SK-N-SH (cell line): Measurements from ENCODE around the gene TADA3. TPM values are rescaled to one million over a fixed set of nuclear protein-coding genes. Genes with fewer than 3 reads are reported as not detected.

ENCODE experiments used
- CTCF ChIA-PET: fragments of 300-600, 350-600 bp; formaldehyde crosslinking; extraction: SDS; loops from one replicate; lab custom pipeline; 2021; lab: Yijun Ruan, JAX
- POLR2A ChIA-PET: fragments of 350-600 bp; sonication (Branson Sonifier 250); formaldehyde crosslinking; extraction: SDS; loops from one replicate; lab custom pipeline; 2020; ENCODE audit warnings: antibody characterized with exemption, inconsistent platforms; lab: Yijun Ruan, JAX
- DNase-seq: peaks from one replicate; pipeline ENCODE4 v3.0.0; 2012
- H2AFZ ChIP-seq: fragments of 200-600 bp; sonication (generic); 2 replicates; pipeline ENCODE4 v1.8.1; 2016; ENCODE audit warnings: antibody characterized with exemption, mild to moderate bottlenecking, low read depth
- H3F3A ChIP-seq: fragments of 200-600 bp; sonication (generic); replicated peaks from 2 replicates; pipeline ENCODE3; 2016; ENCODE audit warnings: antibody characterized with exemption, mild to moderate bottlenecking; ENCODE audit not compliant: insufficient read depth
- H3K27ac ChIP-seq, 2 experiments: fragments of 200-500 bp in 1 of 2; fragments of 200-600 bp in 1 of 2; sonication (Bioruptor generic) in 1 of 2; sonication (generic), shearing (Covaris generic) in 1 of 2; 2 replicates each; pipeline versions ENCODE4 v1.5.1 to v1.6.1; 2014 to 2016; ENCODE audit warnings: low read depth in 2 of 2, inconsistent platforms in 1 of 2, low read length in 1 of 2, mild to moderate bottlenecking in 1 of 2, mixed read lengths in 1 of 2
- H3K27me3 ChIP-seq: fragments of 200-600 bp; sonication (generic), shearing (Covaris generic); 2 replicates; pipeline ENCODE4 v1.6.1; 2016; ENCODE audit warnings: mixed run types; ENCODE audit not compliant: insufficient read depth
- H3K36me3 ChIP-seq, 2 experiments: fragments of 200-500 bp in 1 of 2; fragments of 200-600 bp in 1 of 2; sonication (Bioruptor generic) in 1 of 2; sonication (generic) in 1 of 2; replicated peaks in 1 of 2; 2 replicates each; pipeline versions ENCODE3 to v1.5.1; 2014 to 2016; ENCODE audit warnings: low read length in 1 of 2, mild to moderate bottlenecking in 1 of 2; ENCODE audit not compliant: insufficient read depth in 2 of 2, control insufficient read depth in 1 of 2
- H3K4me1 ChIP-seq, 2 experiments: fragments of 200-500 bp in 1 of 2; fragments of 200-600 bp in 1 of 2; sonication (Bioruptor generic) in 1 of 2; sonication (generic), shearing (Covaris generic) in 1 of 2; 2 replicates each; pipeline versions ENCODE4 v1.5.1 to v1.6.1; 2014 to 2016; ENCODE audit warnings: low read depth in 1 of 2, low read length in 1 of 2, mixed run types in 1 of 2; ENCODE audit not compliant: insufficient read depth in 2 of 2, control insufficient read depth in 1 of 2
- H3K4me2 ChIP-seq: fragments of 200-600 bp; sonication (generic), shearing (Covaris generic); 2 replicates; pipeline ENCODE4 v1.6.1; 2017; ENCODE audit warnings: mixed run types
- H3K4me3 ChIP-seq, 2 experiments: fragments of 200-500 bp in 1 of 2; fragments of 200-600 bp in 1 of 2; sonication (Bioruptor generic) in 1 of 2; sonication (generic), shearing (Covaris generic) in 1 of 2; 2 replicates each; pipeline versions ENCODE4 v1.5.1 to v1.8.1; 2014 to 2016; ENCODE audit warnings: low read depth in 2 of 2, inconsistent platforms in 1 of 2, low read length in 1 of 2, mild to moderate bottlenecking in 1 of 2, mixed read lengths in 1 of 2, moderate library complexity in 1 of 2
- H3K79me2 ChIP-seq: fragments of 200-600 bp; sonication (generic); 2 replicates; pipeline ENCODE4 v1.8.1; 2017; ENCODE audit warnings: mild to moderate bottlenecking; ENCODE audit not compliant: insufficient read depth
- H3K9ac ChIP-seq: fragments of 200-600 bp; sonication (generic); 2 replicates; pipeline ENCODE4 v1.6.1; 2017; ENCODE audit warnings: mixed run types
- H3K9me2 ChIP-seq: fragments of 200-600 bp; sonication (generic); 2 replicates; pipeline ENCODE4 v1.6.1; 2017; ENCODE audit warnings: mixed run types
- H3K9me3 ChIP-seq: fragments of 200-600 bp; sonication (generic); 2 replicates; pipeline ENCODE4 v1.6.1; 2017; ENCODE audit warnings: mixed run types, mild to moderate bottlenecking, moderate library complexity
- H4K20me1 ChIP-seq: fragments of 200-600 bp; sonication (generic); 2 replicates; pipeline ENCODE4 v1.6.1; 2017; ENCODE audit warnings: mild to moderate bottlenecking, mixed run types; ENCODE audit not compliant: insufficient read depth
- CHD2 ChIP-seq: fragments of 150-350 bp; IDR thresholded peaks from 2 replicates; pipeline ENCODE4 v1.6.1; 2018; ENCODE audit warnings: low read length; ENCODE audit not compliant: partially characterized antibody
- EP300 ChIP-seq, 2 experiments: IDR thresholded peaks; 2 replicates each; pipeline versions ENCODE4 v1.4.0 to v1.6.1; 2012; ENCODE audit warnings: borderline replicate concordance in 1 of 2, low read depth in 1 of 2, low read length in 1 of 2
- EZH2phosphoT487 ChIP-seq: fragments of 200-600 bp; sonication (generic); IDR thresholded peaks from 2 replicates; pipeline ENCODE4 v1.6.1; 2017; ENCODE audit warnings: low read depth, mixed run types, mild to moderate bottlenecking, antibody characterized with exemption, moderate library complexity, borderline replicate concordance
- FOSL2 ChIP-seq: IDR thresholded peaks from 2 replicates; pipeline ENCODE4 v1.4.0; 2012; ENCODE audit warnings: low read depth, mild to moderate bottlenecking, moderate library complexity, borderline replicate concordance
- GATA2 ChIP-seq: sonication (generic); formaldehyde crosslinking; IDR thresholded peaks from 2 replicates; pipeline ENCODE4 v1.5.0; 2020; ENCODE audit warnings: mild to moderate bottlenecking, missing genetic modification reagents
- IRF3 ChIP-seq: fragments of 150-350 bp; IDR thresholded peaks from 2 replicates; pipeline ENCODE4 v1.6.1; 2016; ENCODE audit warnings: mild to moderate bottlenecking, low read depth, low read length
- JUND ChIP-seq: IDR thresholded peaks from 2 replicates; pipeline ENCODE4 v1.4.0; 2012
- MAX ChIP-seq: IDR thresholded peaks from 2 replicates; pipeline ENCODE4 v1.4.0; 2012; ENCODE audit warnings: low read depth
- MXI1 ChIP-seq: IDR thresholded peaks from 2 replicates; pipeline ENCODE4 v1.6.1; 2012; ENCODE audit warnings: mild to moderate bottlenecking, low read depth, low read length, improper control_type of control experiment
- NRF1 ChIP-seq: IDR thresholded peaks from 2 replicates; pipeline ENCODE4 v1.6.1; 2012; ENCODE audit warnings: low read depth, mild to moderate bottlenecking, low read length
- POLR2AphosphoS5 ChIP-seq: IDR thresholded peaks from 2 replicates; pipeline ENCODE4 v1.6.1; 2012; ENCODE audit warnings: low read depth, low read length
- RCOR1 ChIP-seq: fragments of 150-350 bp; IDR thresholded peaks from 2 replicates; pipeline ENCODE4 v1.6.1; 2017; ENCODE audit warnings: antibody characterized with exemption, low read length
- TCF12 ChIP-seq: IDR thresholded peaks from 2 replicates; pipeline ENCODE4 v1.4.0; 2012
- TEAD4 ChIP-seq: IDR thresholded peaks from 2 replicates; pipeline ENCODE4 v1.4.0; 2012; ENCODE audit warnings: mild to moderate bottlenecking, borderline replicate concordance; ENCODE audit not compliant: insufficient read depth
- USF1 ChIP-seq: IDR thresholded peaks from 2 replicates; pipeline ENCODE4 v1.4.0; 2012; ENCODE audit warnings: low read depth, borderline replicate concordance
- ZBTB33 ChIP-seq: IDR thresholded peaks from 2 replicates; pipeline ENCODE4 v1.4.0; 2012; ENCODE audit warnings: low read depth, borderline replicate concordance
- WGBS: methylation state at CpG from one replicate; pipeline ENCODE4 v1.1.6; 2017; ENCODE audit warnings: low lambda C conversion rate; 5-methylcytosine and 5-hydroxymethylcytosine counted together
- polyA plus RNA-seq, 3 experiments: library from polyadenylated mRNA; depleted of rRNA; stranded (reverse); fragments of >200 nt; gene quantifications; 2 replicates each; pipeline ENCODE4 v1.2.3, GENCODE V29; 2012

The TADA3 gene
- polyA plus RNA-seq, 1 of the 3 experiments (the other 2 are of a cell fraction), result 102 TPM

GRCh38 chr3:9786209-9786739 lies 6.0 kb downstream of the TADA3 start:
- no peak for TF ChIP-seq EP300 (IDR thresholded peaks at IDR 0.05; ENCODE audit: borderline replicate concordance in 1 of 2, low read depth in 1 of 2, low read length in 1 of 2)
- no peak for TF ChIP-seq POLR2AphosphoS5
- no peak for TF ChIP-seq MXI1
- TF ChIP-seq TEAD4, result no peak
- TF ChIP-seq CHD2, result no peak
- no peaks in the 10 kb centered on the region for H3K27me3 ChIP-seq
- DNase-seq, result no peak
- H2AFZ ChIP-seq, result no peak overlapping the region
- H3K9me2 ChIP-seq, result no peaks in the 10 kb centered on the region
- H4K20me1 ChIP-seq, result no peaks in the 10 kb centered on the region
- H3K36me3 ChIP-seq, result peaks cover 47 to 66% of the 10 kb centered on the region in 2 experiments
- POLR2A ChIA-PET, result no interaction called here
- no peak overlapping the region for H3K27ac ChIP-seq
- H3K4me1 ChIP-seq, result peaks cover 3 to 4% of the 10 kb centered on the region in 2 experiments; a peak in 1 of 4 replicates
- H3K79me2 ChIP-seq, result peaks cover 13% of the 10 kb centered on the region; the same call in 1 of the 2 replicates
- H3F3A ChIP-seq, result peaks cover 3% of the 10 kb centered on the region
- no peak overlapping the region for H3K4me3 ChIP-seq
- H3K9me3 ChIP-seq, result no peaks in the 10 kb centered on the region
- no peak overlapping the region for H3K9ac ChIP-seq
- WGBS, result 96% methylated on average over 7 of the region's 7 CpGs
- no peak overlapping the region for H3K4me2 ChIP-seq
- CTCF ChIA-PET, result interaction anchor here (1.0 kb wide), 2 partner anchors 16 to 38 kb away, joined by 3 read pairs; no protein-coding TSS in a partner anchor

- TF ChIP-seq USF1 (peak; percentile 44; the same call in 1 of the 2 replicates), FOSL2 (no peak), GATA2 (CRISPR knock-in tag) (peak; percentile 34; the same call in 1 of the 2 replicates), CHD2 (no peak)
- H2AFZ ChIP-seq, result no peak overlapping the region
- H3K4me2 ChIP-seq, result no peak overlapping the region
- ChIA-PET CTCF (interaction anchor here (0.9 to 1.0 kb wide), 2 partner anchors 15 to 55 kb away, joined by 3 read pairs; no protein-coding TSS in a partner anchor), POLR2A (no interaction called here)
- no peak overlapping the region for H3K4me3 ChIP-seq
- WGBS, result 80% methylated on average over 7 of the region's 7 CpGs
- no peak overlapping the region for H3K9ac ChIP-seq
- no peaks in the 10 kb centered on the region for H4K20me1 ChIP-seq
- no peaks in the 10 kb centered on the region for H3K27me3 ChIP-seq
- H3K36me3 ChIP-seq, result peaks cover 47 to 64% of the 10 kb centered on the region in 2 experiments
- peaks cover 6% of the 10 kb centered on the region; the same call in 1 of the 2 replicates for H3K79me2 ChIP-seq
- H3F3A ChIP-seq, result peaks cover 3% of the 10 kb centered on the region
- no peaks in the 10 kb centered on the region; a peak in 1 of 4 replicates for H3K4me1 ChIP-seq
- peak; percentile 62 for DNase-seq
- H3K9me2 ChIP-seq, result no peaks in the 10 kb centered on the region
- H3K27ac ChIP-seq, result no peak overlapping the region
- no peaks in the 10 kb centered on the region for H3K9me3 ChIP-seq
Observed at GRCh38 chr3:9785602-9786001, 6.7 kb downstream of the TADA3 start.

- CTCF ChIA-PET, result interaction anchor here (0.9 to 1.0 kb wide), 2 partner anchors 14 to 56 kb away, joined by 3 read pairs; no protein-coding TSS in a partner anchor
- no peak for DNase-seq
- H3K4me2 ChIP-seq, result no peak overlapping the region
- H3K4me1 ChIP-seq, result no peaks in the 10 kb centered on the region; a peak in 1 of 4 replicates
- no peak overlapping the region for H3K9ac ChIP-seq
- POLR2A ChIA-PET, result no interaction called here
- H3K9me3 ChIP-seq, result no peaks in the 10 kb centered on the region
- no peaks in the 10 kb centered on the region for H3K27me3 ChIP-seq
- H3K9me2 ChIP-seq, result no peaks in the 10 kb centered on the region
- H2AFZ ChIP-seq, result no peak overlapping the region
- no peaks in the 10 kb centered on the region for H3K79me2 ChIP-seq
- 94% methylated on average over 4 of the region's 4 CpGs for WGBS
- H3K4me3 ChIP-seq, result no peak overlapping the region
- no peaks in the 10 kb centered on the region for H4K20me1 ChIP-seq
- H3K27ac ChIP-seq, result no peak overlapping the region
- H3F3A ChIP-seq, result peaks cover 3% of the 10 kb centered on the region
- no peak for TF ChIP-seq TCF12
- no peak for TF ChIP-seq POLR2AphosphoS5
- no peak for TF ChIP-seq EZH2phosphoT487
- no peak for TF ChIP-seq FOSL2
- no peak for TF ChIP-seq IRF3
- no peak for TF ChIP-seq NRF1
- TF ChIP-seq ZBTB33, result no peak
- no peak for TF ChIP-seq RCOR1
- no peak for TF ChIP-seq CHD2
- TF ChIP-seq EP300 (IDR thresholded peaks at IDR 0.05; ENCODE audit: borderline replicate concordance in 1 of 2, low read depth in 1 of 2, low read length in 1 of 2), result no peak
- TF ChIP-seq MXI1, result no peak
- TF ChIP-seq MAX, result no peak
- no peak for TF ChIP-seq GATA2 (CRISPR knock-in tag)
- TF ChIP-seq JUND, result no peak
- peaks cover 45 to 60% of the 10 kb centered on the region in 2 experiments for H3K36me3 ChIP-seq
Observed at GRCh38 chr3:9784965-9785364, 7.3 kb downstream of the TADA3 start.
